ENCODE results near the gene CHERP. TPM values are rescaled to one million over a fixed set of nuclear protein-coding genes. Genes with fewer than 3 reads are reported as not detected.

Gene CHERP
- total RNA-seq, 1 experiment from 2014 or later: 2.0 TPM

DNA sequence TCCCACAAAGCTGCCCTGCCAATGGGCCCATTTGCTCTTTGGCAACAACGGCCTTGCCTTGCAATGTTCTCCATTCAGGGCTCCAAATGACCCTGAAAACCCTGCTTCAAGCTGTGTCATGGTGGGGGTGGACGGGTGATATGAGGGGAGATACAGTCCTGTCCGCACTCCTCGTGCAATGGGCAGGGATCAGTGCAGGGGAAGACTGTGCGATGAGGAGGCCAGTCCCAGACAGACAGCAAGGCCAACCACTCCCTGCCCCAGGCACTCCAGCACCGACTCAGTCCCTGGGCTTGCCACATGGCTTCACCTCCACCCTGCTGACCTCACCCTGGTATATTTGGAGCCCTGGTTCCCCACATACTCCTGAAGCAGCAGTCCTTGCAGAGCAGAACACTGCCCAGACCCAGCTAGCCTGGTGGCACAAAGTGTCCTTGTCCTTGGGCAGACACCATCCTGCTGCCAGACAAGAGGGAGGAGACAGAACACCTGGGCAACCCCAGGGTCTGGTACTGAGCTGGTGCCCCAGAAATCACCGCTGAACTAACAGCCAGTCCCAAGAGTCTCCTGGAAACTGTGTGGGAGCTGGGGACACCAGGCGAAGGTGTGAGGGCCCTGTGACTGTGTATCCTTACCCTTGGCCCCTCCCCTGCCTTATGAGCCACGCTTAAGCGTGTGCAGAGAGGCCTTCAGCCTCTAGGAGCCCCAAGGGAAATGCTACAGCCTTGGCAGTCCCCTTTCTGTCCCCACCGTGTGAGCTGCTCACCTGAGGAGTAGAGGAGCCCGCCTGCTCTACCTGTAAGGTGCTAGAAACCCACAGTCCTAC, 39.1 kb upstream of the CHERP start:
- Histone ChIP-seq H3K27me3 (no peaks in the 10 kb centered on the region), H3K9me3 (no peaks in the 10 kb centered on the region), H3K4me3 (no peak overlapping the region), H3K36me3 (peaks cover 40% of the 10 kb centered on the region)
- no peak for DNase-seq

DNA sequence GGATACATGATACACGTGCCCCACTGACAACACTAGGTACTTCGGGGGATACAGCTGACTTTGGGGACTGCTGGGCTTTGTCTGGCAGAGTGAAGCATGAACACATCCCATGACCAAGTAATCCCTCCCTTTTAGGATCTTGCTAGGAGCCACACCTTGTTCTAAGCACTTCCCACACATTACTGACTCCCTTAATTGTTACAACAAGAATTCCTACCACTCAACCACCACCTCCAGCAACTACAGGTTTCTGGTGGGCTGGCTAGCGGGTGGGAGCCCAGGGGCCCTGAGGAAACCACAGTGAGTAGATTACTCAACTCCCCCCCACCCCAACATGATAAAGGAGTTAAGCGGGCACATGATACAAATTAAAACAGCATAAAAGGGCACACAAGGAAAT, 37.1 kb upstream of the CHERP start:
- H3K36me3 ChIP-seq: peaks cover 53% of the 10 kb centered on the region
- H3K9me3 ChIP-seq: no peaks in the 10 kb centered on the region
- H3K4me3 ChIP-seq: no peak overlapping the region
- no peaks in the 10 kb centered on the region for H3K27me3 ChIP-seq
- DNase-seq: no peak

DNA sequence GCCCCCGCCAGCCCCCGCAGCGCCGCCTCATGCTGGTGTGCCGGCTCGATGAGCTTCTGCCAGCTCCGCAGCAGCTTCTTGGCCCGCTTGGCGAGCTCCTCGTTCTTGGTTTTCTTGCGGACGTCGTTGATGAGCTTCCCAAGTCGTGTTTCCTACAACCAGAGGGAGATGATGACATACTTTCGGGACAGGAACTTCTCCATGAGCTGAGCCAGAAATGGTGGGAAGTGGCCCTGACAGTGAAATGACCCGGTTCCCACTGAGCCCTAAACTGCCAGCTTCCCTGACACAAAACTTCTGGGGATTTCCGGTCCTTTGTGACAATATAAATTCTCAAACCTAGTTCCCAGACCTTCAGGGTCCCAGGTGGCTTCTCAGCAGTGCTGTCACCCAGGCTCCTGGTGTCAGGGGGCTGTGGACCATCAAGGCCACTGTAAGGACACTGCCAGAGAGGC, 35.3 kb upstream of the CHERP start:
- H3K36me3 ChIP-seq: peaks cover 62% of the 10 kb centered on the region
- no peak for DNase-seq
- H3K4me3 ChIP-seq: no peak overlapping the region
- H3K27me3 ChIP-seq: no peaks in the 10 kb centered on the region
- no peaks in the 10 kb centered on the region for H3K9me3 ChIP-seq

DNA sequence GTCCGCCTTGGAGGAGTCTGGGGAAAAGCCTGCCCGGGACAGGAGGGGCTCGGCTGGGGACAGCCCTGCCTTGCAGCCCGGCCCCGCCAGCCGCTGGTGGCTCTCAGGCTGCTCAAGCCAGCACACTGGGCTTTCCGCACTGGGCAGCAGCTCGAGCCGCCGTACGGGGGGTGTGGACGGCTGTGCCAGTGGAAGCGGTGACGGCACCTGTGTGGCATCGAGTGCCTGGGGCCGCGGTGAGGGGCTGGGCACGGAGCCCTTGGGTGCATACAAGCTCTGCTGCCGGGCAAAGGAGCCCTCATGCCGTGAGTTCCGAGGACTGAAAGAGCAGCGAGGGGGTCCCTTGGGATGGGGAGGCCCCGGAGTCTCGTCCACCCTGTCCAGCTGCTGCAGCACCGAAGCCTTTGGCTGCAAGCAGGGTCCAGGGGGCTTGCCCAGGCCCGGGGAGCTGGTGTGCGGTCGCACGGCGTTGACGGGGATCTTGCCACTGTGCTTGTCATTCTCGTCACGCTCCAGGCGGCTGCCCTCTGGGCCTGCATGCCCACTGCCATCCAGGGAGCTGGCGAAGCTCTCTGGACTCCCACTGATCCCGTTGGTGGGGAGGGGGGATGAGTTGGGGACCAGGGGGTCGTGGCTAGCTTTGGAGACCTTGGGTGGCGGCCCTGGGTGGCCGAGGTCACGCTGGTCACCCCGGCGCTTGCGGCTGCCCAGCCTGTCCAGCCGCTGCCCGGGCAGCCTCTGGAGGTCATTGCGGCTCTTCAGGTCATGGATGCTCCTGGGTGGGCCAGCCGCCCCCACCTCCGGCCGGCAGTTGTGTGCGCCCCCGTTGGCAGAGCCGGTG, 34.7 kb upstream of the CHERP start:
- H3K4me3 ChIP-seq: no peak overlapping the region
- H3K9me3 ChIP-seq: no peaks in the 10 kb centered on the region
- peaks cover 60% of the 10 kb centered on the region for H3K36me3 ChIP-seq
- DNase-seq: no peak
- H3K27me3 ChIP-seq: no peaks in the 10 kb centered on the region

DNA sequence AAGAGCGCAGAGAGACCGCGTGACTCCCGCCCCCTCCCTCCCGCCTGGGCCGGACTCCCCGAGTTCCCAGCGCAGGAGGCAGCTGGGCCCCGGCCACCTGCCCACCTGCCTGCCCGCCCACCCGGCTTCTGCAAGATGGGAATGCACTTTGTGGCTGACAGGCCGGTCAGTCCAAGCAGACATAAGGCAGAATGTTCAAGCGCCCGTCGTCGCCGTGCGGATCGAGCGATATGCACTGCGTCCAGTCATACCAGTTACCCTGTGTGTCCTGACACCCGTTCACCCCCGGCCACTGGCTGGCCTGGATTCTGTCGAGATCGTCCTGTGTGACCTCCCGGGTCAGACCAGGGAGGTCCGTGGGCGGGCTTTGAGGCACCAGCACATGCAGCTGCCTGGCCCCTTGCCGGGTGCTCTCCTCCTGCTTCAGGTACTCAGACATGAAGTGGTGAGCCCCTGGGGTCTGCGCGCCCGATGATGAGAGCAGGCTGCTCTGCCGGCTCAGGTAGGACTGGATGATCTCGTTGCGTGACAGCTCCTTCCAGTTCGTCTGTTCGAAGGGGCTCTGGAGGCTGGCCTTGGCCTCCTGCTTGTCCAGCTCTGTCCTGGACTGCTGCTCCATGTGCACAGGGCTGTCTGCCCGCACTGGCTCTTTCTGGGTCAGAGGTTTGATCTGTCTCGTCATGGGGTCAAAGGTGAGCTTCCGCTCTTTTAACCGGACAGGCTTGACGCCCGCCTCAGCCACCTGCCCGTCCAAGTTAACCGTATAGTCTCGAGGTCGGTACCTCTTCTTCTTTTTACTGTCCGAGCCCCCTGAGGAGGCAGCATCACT, 33.8 kb upstream of the CHERP start:
- H3K36me3 ChIP-seq: peaks cover 63% of the 10 kb centered on the region
- no peak overlapping the region for H3K4me3 ChIP-seq
- H3K9me3 ChIP-seq: no peaks in the 10 kb centered on the region
- DNase-seq: no peak
- no peaks in the 10 kb centered on the region for H3K27me3 ChIP-seq

DNA sequence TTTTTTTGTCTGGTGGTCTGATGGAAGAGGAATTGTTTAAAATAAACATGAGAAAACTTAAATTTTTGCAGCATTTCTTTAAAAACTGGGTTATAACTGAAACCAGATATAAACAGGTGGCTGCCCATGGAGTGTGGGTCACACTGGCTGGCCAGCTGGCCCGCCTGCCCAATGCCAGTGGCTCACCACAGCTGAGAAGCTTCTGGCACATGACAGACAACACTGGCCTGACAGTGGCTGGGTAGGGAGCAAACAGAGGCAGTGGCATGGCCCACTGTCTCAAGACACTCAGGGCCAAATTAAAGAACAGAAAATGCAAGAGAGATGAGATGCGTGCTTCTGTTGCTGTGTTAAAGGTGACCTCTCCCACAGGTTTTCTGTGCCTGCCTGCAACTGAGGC, 33.0 kb upstream of the CHERP start:
- H3K9me3 ChIP-seq: no peaks in the 10 kb centered on the region
- H3K4me3 ChIP-seq: no peak overlapping the region
- no peaks in the 10 kb centered on the region for H3K27me3 ChIP-seq
- peaks cover 70% of the 10 kb centered on the region for H3K36me3 ChIP-seq
- no peak for DNase-seq

DNA sequence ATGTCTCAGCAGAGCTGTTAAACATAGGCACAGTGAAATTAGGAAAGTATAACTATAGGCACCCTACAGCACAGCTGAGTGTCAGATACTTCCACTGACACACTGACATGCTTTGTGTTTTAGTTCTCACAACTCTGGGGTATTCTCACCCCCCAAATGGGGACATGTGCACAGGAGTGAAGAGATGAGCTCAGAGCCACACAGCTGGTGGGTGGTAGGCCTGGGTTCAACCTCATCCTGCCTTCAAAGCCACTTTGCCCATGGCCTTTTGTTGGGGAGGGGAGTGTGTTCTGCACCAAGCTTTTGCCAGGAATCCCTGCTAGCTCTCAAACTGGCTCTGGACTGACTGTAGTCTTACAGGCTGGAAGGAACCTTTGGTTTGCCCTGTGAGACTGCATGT, 31.7 kb upstream of the CHERP start:
- Histone ChIP-seq H3K9me3 (no peaks in the 10 kb centered on the region), H3K36me3 (peaks cover 74% of the 10 kb centered on the region), H3K4me3 (no peak overlapping the region; the same call in 1 of the 2 replicates), H3K27me3 (no peaks in the 10 kb centered on the region)
- DNase-seq: no peak

DNA sequence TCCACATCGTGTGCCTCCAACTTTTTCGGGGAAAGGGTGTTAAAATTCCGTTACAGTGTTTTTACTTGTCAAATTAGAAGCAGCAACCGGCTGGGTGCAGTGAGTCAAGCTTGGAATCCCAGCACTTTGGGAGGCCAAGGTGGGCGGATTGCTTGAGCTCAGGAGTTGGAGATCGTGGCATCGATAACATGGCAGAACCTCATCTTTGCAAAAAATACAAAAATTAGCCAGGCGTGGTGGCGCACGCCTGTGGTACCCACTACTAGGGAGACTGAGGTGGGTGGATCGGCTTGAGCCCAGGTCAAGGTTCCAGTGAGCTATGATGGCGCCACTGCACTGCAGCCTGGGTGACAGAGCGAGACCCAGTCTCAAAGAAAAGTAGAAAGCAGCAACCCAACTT, 31.1 kb upstream of the CHERP start:
- Histone ChIP-seq H3K9me3 (no peaks in the 10 kb centered on the region), H3K27me3 (no peaks in the 10 kb centered on the region), H3K36me3 (peaks cover 74% of the 10 kb centered on the region), H3K4me3 (peak overlapping the region; percentile 82)
- no peak for DNase-seq

DNA sequence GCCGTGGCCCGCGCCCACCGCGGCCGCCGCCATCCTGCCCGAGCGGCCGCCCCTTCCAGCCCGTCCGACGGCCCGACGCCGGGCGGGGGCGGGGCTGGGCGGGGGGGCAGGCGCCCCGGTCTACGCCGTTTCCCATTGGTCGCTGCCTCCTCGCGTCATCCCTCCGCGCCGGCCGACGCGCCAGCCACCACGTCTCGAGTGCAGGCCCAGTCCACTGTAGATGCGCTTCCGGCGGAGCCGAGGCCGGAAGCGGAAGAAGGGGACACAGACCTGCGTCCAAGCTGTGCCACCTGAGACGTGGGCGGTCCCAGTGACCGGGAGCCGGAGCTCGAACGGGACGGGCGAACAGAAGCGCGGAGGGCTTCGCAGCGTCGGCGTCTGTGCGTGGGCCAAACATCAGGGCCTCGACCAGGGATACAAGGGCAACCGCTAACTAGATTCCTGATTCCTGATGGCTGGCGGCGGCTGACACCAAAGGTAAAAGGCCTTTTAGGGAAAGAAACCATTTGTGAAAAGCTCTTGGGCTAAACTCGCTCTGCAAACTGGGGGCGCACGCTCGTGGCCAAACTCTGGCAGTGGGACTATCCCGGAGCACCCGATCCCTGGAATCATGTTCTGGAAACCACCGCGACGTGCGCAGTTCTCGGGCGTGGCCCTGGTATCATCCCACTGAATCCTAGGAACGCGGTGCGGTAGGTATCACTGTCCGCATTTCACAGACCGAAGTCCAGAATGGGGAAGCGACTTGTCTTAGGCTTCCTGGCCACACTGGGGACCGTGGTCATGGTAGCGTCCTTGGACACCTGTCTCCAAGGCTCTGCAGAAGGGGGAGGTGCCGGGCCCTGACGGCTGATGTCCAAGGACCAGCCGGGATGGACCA, 30.3 kb upstream of the CHERP start, which contains the start of gene SLC35E1:
TSS of gene SLC35E1 (minus strand) at position 84 of the 880 bp plus-strand sequence. CDS start at position 33, 51 bp downstream.
- Histone ChIP-seq H3K27me3 (no peaks in the 10 kb centered on the region), H3K9me3 (no peaks in the 10 kb centered on the region), H3K4me3 (peak within 1 kb of the TSS; percentile 82), H3K36me3 (peaks cover 74% of the 10 kb centered on the region)
- peak; percentile 96 for DNase-seq

DNA sequence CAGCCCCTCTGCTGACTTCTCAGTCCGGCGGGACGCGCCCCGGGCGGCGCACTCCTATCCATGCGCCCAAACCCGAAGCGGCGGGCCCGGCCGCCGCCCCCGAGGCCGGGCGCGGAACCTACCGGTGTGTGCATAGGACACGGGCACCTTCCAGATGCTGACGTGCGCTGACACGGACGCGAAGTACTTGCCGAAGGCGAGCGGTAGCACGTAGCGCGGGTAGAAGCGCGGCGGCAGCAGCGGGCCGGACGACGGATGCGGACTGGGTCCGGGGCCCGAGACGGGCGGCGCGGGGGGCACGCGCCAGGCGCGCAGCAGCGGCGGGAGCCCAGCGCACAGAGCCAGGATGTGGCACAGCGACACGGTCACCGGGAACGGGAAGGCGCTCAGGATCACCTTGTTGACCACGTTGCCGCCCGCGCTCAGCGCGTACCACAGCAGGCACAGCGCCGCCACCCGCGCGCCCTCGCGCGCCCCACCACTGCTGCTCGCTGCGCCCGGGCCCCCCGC, 29.6 kb upstream of the CHERP start:
- H3K4me3 ChIP-seq: peak overlapping the region; percentile 82
- H3K27me3 ChIP-seq: no peaks in the 10 kb centered on the region
- no peaks in the 10 kb centered on the region for H3K9me3 ChIP-seq
- peak; percentile 49 for DNase-seq
- H3K36me3 ChIP-seq: peaks cover 77% of the 10 kb centered on the region

DNA sequence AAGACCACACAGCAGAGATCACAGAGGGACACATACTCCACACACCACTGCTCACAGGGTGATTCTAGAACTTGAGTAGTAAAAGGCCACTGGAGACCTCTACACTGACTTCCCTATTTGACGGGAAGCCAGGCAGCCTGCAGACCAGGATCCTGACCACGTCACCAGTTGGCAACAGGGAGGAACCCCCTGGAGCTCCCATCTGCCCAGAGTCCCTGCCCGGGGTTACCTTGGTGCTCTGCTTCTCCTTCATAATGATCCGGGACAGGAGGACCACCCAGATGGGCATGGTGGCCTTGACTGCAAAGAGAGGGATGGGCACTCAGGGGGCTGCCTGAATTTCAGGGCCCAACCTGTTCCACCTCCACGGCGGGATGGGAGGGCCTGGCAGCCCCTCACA, 29.0 kb upstream of the CHERP start:
- peak overlapping the region; percentile 82 for H3K4me3 ChIP-seq
- DNase-seq: peak; percentile 81
- no peaks in the 10 kb centered on the region for H3K27me3 ChIP-seq
- no peaks in the 10 kb centered on the region for H3K9me3 ChIP-seq
- H3K36me3 ChIP-seq: peaks cover 77% of the 10 kb centered on the region

DNA sequence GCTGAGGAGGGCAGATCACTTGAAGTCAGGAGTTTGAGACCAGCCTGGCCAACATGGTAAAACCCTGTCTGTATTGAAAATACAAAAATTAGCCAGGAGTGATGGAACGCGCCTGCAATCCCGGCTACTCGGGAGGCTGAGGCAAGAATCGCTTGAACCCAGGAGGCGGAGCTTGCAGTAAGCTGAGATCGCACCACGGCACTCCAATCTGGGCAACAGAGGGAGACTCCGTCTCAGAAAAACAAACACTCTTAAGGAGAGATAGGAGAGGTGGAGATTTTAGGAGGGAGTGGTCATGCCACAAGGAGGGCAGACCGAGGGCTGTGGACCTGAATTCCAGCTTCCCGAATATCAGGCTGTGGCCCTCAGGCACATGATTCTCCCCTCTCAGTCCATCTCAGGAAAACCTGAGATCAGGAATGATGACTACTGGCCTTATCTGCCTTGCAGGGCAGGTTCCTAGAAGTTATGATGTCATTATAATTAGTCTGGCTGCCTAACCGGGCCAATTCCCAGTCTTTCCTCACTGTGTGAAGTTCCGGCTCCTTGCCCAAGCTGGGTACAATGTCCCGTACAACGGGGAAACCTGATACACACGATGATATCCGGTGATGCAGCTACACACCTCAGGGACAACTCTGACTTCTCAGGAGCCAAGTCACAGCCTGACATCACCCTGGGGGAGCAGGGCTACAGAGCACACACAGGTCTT, 27.5 kb upstream of the CHERP start:
- Histone ChIP-seq H3K9me3 (no peaks in the 10 kb centered on the region), H3K4me3 (no peak overlapping the region), H3K27me3 (no peaks in the 10 kb centered on the region), H3K36me3 (peaks cover 76% of the 10 kb centered on the region)
- DNase-seq: no peak

DNA sequence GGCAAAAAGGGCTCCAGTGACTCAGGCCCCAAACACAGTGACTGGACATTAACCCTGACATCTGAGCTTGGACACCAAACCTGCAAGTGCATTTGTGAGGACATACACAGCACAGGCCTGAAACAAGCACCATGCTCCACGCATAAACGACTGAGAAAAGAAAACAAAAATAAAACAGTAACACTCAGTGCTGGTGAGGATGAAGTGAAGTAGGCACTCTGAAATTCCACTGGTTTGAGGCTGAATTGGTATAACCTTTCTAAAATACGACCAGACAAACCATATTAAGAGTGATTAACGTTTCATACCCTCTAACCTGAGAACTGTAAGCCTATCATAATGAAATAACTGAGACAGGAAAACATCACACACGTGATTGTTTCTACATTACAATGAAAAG, 24.5 kb upstream of the CHERP start:
- H3K4me3 ChIP-seq: no peak overlapping the region
- no peaks in the 10 kb centered on the region for H3K27me3 ChIP-seq
- DNase-seq: no peak
- peaks cover 90% of the 10 kb centered on the region for H3K36me3 ChIP-seq
- H3K9me3 ChIP-seq: no peaks in the 10 kb centered on the region

DNA sequence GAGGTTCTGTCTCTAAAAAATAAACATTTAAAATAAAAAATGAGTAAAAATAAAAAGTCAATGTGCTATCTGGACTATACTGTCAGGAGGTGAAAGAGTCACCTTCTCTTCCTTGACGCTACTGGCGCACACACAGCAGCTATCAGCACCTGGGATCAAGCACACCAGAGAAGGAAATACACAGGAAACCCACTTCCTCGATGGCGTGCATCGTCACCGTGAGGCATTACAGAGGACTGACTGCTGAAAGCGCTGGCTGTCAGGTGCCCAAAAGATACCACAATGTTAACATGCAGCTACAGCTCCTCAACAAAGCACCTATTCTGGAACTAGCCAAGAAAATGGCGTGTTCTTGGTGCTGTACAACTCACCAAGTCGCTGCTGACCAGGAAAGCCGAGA, 23.9 kb upstream of the CHERP start:
- Histone ChIP-seq H3K36me3 (peaks cover 93% of the 10 kb centered on the region), H3K9me3 (no peaks in the 10 kb centered on the region), H3K4me3 (no peak overlapping the region), H3K27me3 (no peaks in the 10 kb centered on the region)
- no peak for DNase-seq

DNA sequence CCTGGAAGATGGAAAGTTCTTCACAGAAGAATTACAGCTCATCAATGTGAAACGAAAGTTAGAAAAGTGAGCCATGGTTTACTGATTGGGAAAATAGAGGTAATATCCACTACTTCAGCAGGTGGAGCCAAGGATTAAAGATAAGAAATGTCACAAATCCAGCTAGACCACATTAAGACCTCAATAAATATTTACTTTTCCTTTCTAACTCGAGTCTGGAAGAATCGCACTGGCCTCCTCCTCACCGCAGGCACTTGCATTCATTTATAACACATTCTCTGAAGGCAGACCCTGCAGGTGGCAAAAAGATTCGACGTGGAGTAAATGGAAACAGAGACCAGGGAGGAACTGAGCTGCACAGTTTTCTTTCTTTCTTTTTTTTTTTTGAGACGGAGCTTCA, 22.6 kb upstream of the CHERP start:
- Histone ChIP-seq H3K9me3 (no peaks in the 10 kb centered on the region), H3K36me3 (peaks cover 88% of the 10 kb centered on the region), H3K4me3 (no peak overlapping the region), H3K27me3 (no peaks in the 10 kb centered on the region)
- no peak for DNase-seq

Data from MG63 (cell line).